OCI-LY7 (cell line): Measurements from ENCODE around the gene TULP4. TPM values are rescaled to one million over a fixed set of nuclear protein-coding genes. Genes with fewer than 3 reads are reported as not detected.

ENCODE experiments used
- BruUV-seq: library from RNA; stranded (reverse); fragments of 400-500 nt; replicated peaks from 2 replicates; lab custom pipeline; 2021; lab: Mats Ljungman, UMichigan
- CTCF ChIA-PET: fragments of 300-600 bp; sonication (Branson Sonifier 250); formaldehyde crosslinking; loops from one replicate; lab custom pipeline; 2022; ENCODE audit warnings: antibody characterized with exemption; ENCODE audit not compliant: unreplicated experiment; lab: Charles Lee
- POLR2A ChIA-PET: fragments of 300-600 bp; sonication (Branson Sonifier 250); formaldehyde crosslinking; loops from one replicate; lab custom pipeline; 2022; ENCODE audit warnings: antibody characterized with exemption; lab: Charles Lee
- DNase-seq: peaks from one replicate; pipeline ENCODE4 v3.0.0-alpha.2; 2015; ENCODE audit warnings: low spot score
- H2AFZ ChIP-seq: fragments of 200-600 bp; sonication (generic), shearing (Covaris generic); 2 replicates; pipeline ENCODE4 v1.6.1; 2014; ENCODE audit warnings: mild to moderate bottlenecking, antibody characterized with exemption, low read length, moderate library complexity
- H3K27ac ChIP-seq: fragments of 200-600 bp; sonication (generic); 2 replicates; pipeline ENCODE4 v1.5.1; 2014; ENCODE audit warnings: mixed run types, low read depth, mild to moderate bottlenecking, moderate library complexity, low read length, inconsistent platforms; ENCODE audit not compliant: poor library complexity, severe bottlenecking
- H3K36me3 ChIP-seq: fragments of 200-600 bp; sonication (generic); 2 replicates; pipeline ENCODE4 v1.6.1; 2014; ENCODE audit warnings: mild to moderate bottlenecking, antibody characterized with exemption, low read length, moderate library complexity, mixed read lengths; ENCODE audit not compliant: insufficient read depth
- H3K4me1 ChIP-seq: fragments of 200-600 bp; sonication (generic); 2 replicates; pipeline ENCODE4 v1.5.1; 2014; ENCODE audit warnings: mild to moderate bottlenecking, low read length; ENCODE audit not compliant: insufficient read depth, poor library complexity, severe bottlenecking
- H3K4me2 ChIP-seq: fragments of 200-600 bp; sonication (generic); 2 replicates; pipeline ENCODE4 v1.6.1; 2014; ENCODE audit warnings: mild to moderate bottlenecking, low read length
- H3K4me3 ChIP-seq: fragments of 200-600 bp; sonication (generic); 2 replicates; pipeline ENCODE4 v1.5.1; 2014; ENCODE audit warnings: mild to moderate bottlenecking, low read depth, low read length; ENCODE audit not compliant: poor library complexity, severe bottlenecking
- H3K79me2 ChIP-seq: fragments of 200-600 bp; sonication (generic); 2 replicates; pipeline ENCODE4 v1.6.1; 2016; ENCODE audit warnings: low read depth, mild to moderate bottlenecking, low read length, moderate library complexity, mixed read lengths; ENCODE audit not compliant: insufficient read depth
- H3K9me2 ChIP-seq: fragments of 200-600 bp; sonication (generic); 2 replicates; pipeline ENCODE4 v1.6.1; 2016; ENCODE audit warnings: mild to moderate bottlenecking, low read length, mixed read lengths; ENCODE audit not compliant: insufficient read depth
- H3K9me3 ChIP-seq: fragments of 200-600 bp; sonication (generic); 2 replicates; pipeline ENCODE4 v1.6.1; 2014; ENCODE audit warnings: mild to moderate bottlenecking, mixed run types, low read length, mixed read lengths
- H4K20me1 ChIP-seq: fragments of 200-600 bp; sonication (generic); 2 replicates; pipeline ENCODE4 v1.6.1; 2014; ENCODE audit warnings: mild to moderate bottlenecking, antibody characterized with exemption, low read length, moderate library complexity, mixed read lengths; ENCODE audit not compliant: insufficient read depth
- EZH2phosphoT487 ChIP-seq: fragments of 200-600 bp; sonication (generic); IDR thresholded peaks from 2 replicates; pipeline ENCODE4 v1.6.1; 2018; ENCODE audit warnings: low read depth, borderline replicate concordance, mild to moderate bottlenecking, mixed run types, antibody characterized with exemption, low read length, moderate library complexity, mixed read lengths
- intact Hi-C: fragments of 100-400 bp; cut with micrococcal nuclease; formaldehyde crosslinking; loops from one replicate; pipeline ENCODE4 v1.10.0; 2022; ENCODE audit not compliant: unreplicated experiment
- total RNA-seq, 2 experiments: library from RNA; depleted of rRNA in 1 of 2; stranded (reverse); fragments of >200 nt in 1 of 2; shearing (Covaris generic) in 1 of 2; gene quantifications; 2 replicates each; pipeline ENCODE4 v1.2.3, GENCODE V29; 2014 to 2022
- TF ChIP-seq, protein P1 (sequence below): fragments of 200-600 bp; sonication (generic); conservative IDR thresholded peaks from 2 replicates; pipeline ENCODE4 v1.5.1; 2014; ENCODE audit warnings: mild to moderate bottlenecking, antibody characterized with exemption, low read length, moderate library complexity, mixed read lengths

The TULP4 gene
- total RNA-seq, 2 experiments from 2014 or later = 62.1 to 64.8 TPM

DNA sequence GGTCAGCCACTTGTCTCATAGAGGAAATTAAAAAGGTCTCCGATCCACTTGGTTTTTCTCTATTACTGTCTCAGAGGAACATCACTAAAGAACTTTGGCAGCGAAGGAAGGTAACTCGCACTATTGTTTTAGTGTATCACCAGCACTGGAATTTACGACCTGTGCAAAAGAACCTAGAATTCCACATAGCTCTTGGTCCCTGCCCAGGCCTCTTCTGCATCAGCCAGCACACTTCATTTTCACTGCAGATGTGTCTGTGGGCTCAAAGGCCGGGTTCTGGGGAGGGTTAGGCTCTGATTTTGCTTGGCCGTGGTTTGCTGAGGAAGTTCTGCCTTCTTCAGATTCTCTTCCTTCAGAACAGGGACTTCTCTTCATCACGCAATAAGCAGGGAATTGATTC is 144.9 kb downstream of the TULP4 start:
- intact Hi-C loops = no loop called here
- no peaks in the 10 kb centered on the region for H4K20me1 ChIP-seq
- no peaks in the 10 kb centered on the region for H3K79me2 ChIP-seq
- no peaks in the 10 kb centered on the region for H3K9me3 ChIP-seq
- H3K4me2 ChIP-seq = no peak overlapping the region
- ChIA-PET CTCF (no interaction called here), POLR2A (interaction anchor here (0.6 kb wide), 1 partner anchor 1351 kb away, joined by 3 read pairs; no protein-coding TSS in a partner anchor)
- H3K4me1 ChIP-seq = no peaks in the 10 kb centered on the region
- TF ChIP-seq, protein P1, sequence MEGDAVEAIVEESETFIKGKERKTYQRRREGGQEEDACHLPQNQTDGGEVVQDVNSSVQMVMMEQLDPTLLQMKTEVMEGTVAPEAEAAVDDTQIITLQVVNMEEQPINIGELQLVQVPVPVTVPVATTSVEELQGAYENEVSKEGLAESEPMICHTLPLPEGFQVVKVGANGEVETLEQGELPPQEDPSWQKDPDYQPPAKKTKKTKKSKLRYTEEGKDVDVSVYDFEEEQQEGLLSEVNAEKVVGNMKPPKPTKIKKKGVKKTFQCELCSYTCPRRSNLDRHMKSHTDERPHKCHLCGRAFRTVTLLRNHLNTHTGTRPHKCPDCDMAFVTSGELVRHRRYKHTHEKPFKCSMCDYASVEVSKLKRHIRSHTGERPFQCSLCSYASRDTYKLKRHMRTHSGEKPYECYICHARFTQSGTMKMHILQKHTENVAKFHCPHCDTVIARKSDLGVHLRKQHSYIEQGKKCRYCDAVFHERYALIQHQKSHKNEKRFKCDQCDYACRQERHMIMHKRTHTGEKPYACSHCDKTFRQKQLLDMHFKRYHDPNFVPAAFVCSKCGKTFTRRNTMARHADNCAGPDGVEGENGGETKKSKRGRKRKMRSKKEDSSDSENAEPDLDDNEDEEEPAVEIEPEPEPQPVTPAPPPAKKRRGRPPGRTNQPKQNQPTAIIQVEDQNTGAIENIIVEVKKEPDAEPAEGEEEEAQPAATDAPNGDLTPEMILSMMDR = no peak
- TF ChIP-seq EZH2phosphoT487 = no peak
- no peak for DNase-seq
- H3K36me3 ChIP-seq = peaks cover 12% of the 10 kb centered on the region
- no TSS peak for BruUV-seq
- no peaks in the 10 kb centered on the region for H3K9me2 ChIP-seq
- no peak overlapping the region for H2AFZ ChIP-seq
- no peak overlapping the region for H3K27ac ChIP-seq
- no peak overlapping the region for H3K4me3 ChIP-seq

DNA sequence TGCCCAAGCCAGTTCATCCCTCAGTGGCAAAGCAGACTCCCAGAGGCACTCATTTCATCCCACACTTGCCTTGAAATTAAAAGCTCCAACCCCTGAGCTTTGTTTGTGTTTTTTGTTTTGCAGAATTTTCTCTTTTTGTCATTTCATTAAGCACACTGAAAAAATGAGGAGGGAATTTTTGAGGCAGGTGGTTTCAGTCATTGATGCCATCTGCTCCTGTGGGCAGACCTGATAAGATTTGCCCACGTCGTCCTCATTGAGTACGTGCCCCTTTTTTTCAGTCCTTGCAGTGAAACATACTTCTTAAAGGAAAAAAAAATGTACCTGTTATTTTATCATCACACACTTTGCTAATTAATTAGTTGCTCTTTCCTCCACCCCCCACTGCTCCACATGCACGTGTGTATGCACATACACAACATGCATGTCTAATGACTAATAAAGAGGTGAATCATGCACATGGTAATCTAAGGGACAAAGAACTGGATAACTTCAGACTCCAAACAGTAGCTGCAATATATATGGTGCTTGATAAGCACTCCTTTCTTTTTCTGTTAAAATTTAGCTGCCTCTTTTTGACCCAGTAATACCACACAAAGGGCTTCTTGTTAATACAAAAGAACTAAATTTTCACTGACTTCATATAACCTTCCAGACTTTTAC is 145.5 kb downstream of the TULP4 start:
- Histone ChIP-seq H3K9me3 (no peaks in the 10 kb centered on the region), H3K4me3 (no peak overlapping the region), H2AFZ (no peak overlapping the region), H3K4me2 (no peak overlapping the region), H3K36me3 (peaks cover 6% of the 10 kb centered on the region), H3K27ac (no peak overlapping the region), H3K9me2 (no peaks in the 10 kb centered on the region), H3K4me1 (no peaks in the 10 kb centered on the region), H4K20me1 (no peaks in the 10 kb centered on the region), H3K79me2 (no peaks in the 10 kb centered on the region)
- ChIA-PET POLR2A (interaction anchor here (0.6 kb wide), 2 partner anchors 38 to 1350 kb away, joined by 3 read pairs; no protein-coding TSS in a partner anchor), CTCF (no interaction called here)
- DNase-seq = no peak
- intact Hi-C loops = no loop called here
- TF ChIP-seq EZH2phosphoT487 = no peak
- TF ChIP-seq, protein P1 = no peak
- no TSS peak for BruUV-seq

DNA sequence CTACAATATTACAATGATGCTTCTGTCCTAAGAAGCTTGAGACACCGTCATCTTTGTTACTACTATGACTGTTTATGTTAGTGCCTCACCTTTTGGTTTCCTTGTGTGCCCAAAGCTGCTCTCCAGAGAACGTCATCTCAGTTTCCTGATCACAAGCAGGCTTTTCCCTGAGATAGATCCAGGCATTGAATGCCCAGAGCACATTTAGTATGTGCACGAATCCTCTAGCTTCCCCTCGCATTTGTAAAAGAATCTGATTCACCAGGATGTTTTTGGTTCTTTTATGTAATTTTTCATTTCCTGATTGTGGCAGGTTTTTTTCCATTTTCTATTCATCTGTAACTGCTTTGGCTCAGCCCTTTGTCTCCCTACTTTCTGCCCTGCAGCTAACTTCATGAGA is 147.5 kb downstream of the TULP4 start:
- H3K4me2 ChIP-seq = no peak overlapping the region
- CTCF ChIA-PET = no interaction called here
- BruUV-seq = no TSS peak
- no peak overlapping the region for H2AFZ ChIP-seq
- intact Hi-C loops = no loop called here
- no peaks in the 10 kb centered on the region for H3K9me2 ChIP-seq
- no peaks in the 10 kb centered on the region for H3K79me2 ChIP-seq
- H3K27ac ChIP-seq = no peak overlapping the region
- no peaks in the 10 kb centered on the region for H3K4me1 ChIP-seq
- H3K4me3 ChIP-seq = no peak overlapping the region
- POLR2A ChIA-PET = interaction anchor here (1.0 kb wide), 1 partner anchor 12 kb away, joined by 3 read pairs; no protein-coding TSS in a partner anchor
- TF ChIP-seq EZH2phosphoT487 = no peak
- TF ChIP-seq, protein P1 = no peak
- H4K20me1 ChIP-seq = no peaks in the 10 kb centered on the region
- no peak for DNase-seq
- peaks cover 14% of the 10 kb centered on the region for H3K36me3 ChIP-seq
- no peaks in the 10 kb centered on the region for H3K9me3 ChIP-seq
